Stromal cell of bone marrow (primary cell): Measurements from ENCODE around the gene RHBDL1.

ENCODE experiments used
- DNase-seq: peaks from one replicate; pipeline ENCODE4 v3.0.0-alpha.2; 2012; ENCODE audit warnings: low read depth

Gene RHBDL1

DNA sequence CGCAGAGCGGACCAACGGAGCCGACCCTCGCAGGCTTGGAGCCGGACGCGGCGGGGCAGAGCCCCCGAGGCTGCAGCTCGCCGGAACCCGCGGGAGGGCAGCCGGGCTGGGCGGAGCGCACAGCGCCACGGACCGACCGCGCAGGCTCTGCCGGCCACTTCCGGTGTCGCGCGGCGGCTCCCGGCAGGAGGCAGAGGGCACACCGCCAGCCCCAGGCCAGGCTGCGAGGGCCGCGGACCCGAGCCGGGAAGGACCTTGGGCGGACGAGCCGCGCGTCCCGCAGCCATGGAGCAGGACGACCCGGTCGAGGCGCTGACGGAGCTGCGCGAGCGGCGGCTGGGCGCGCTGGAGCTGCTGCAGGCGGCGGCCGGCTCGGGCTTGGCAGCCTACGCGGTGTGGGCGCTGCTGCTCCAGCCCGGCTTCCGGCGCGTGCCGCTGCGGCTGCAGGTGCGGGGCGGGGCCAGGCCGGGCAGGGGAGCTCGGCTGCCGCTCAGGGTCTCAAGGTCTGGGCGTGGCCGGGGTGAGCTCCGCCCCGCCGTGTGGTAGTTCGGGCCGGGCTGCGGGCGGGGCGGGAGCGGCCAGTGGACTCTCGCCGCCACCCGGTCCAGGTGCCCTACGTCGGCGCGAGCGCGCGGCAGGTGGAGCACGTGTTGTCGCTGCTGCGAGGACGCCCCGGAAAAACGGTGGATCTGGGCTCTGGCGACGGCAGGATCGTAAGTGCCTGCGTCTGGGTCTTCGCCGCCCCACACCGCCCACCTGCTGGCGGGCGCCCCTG, 45.7 kb downstream of the RHBDL1 start, which contains the start of gene ANTKMT:
TSS of gene ANTKMT (plus strand) at position 157 of the 775 bp plus-strand sequence. CDS start at position 286, 129 bp downstream.
- no peak for DNase-seq

DNA sequence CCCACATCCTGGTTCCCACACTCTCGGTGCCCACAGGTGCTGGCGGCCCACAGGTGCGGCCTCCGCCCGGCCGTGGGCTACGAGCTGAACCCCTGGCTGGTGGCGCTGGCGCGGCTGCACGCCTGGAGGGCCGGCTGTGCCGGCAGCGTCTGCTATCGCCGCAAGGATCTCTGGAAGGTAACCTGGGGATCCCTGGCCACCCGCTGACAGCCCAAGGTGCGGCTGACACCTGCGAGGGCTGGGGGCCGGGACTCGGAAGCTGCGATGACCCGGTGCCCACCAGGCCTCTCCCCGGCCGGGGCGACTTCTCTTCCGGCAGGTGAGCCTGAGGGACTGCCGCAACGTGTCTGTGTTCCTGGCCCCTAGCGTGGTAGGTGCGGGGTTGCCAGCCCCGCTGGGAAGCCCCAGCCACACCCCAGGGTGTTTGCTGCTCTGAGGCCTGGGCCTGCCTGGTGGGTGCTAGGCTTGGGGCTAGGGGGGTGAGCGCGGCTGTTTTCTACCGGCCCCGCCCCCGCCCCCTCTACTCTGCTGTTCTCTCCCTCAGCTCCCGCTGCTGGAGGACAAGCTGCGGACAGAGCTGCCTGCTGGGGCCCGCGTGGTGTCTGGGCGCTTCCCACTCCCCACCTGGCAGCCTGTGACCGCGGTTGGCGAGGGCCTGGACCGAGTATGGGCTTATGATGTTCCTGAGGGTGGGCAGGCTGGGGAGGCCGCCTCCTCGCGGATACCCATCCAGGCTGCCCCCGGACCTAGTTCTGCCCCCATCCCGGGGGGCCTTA, 46.5 kb downstream of the RHBDL1 start:
- DNase-seq = no peak

DNA sequence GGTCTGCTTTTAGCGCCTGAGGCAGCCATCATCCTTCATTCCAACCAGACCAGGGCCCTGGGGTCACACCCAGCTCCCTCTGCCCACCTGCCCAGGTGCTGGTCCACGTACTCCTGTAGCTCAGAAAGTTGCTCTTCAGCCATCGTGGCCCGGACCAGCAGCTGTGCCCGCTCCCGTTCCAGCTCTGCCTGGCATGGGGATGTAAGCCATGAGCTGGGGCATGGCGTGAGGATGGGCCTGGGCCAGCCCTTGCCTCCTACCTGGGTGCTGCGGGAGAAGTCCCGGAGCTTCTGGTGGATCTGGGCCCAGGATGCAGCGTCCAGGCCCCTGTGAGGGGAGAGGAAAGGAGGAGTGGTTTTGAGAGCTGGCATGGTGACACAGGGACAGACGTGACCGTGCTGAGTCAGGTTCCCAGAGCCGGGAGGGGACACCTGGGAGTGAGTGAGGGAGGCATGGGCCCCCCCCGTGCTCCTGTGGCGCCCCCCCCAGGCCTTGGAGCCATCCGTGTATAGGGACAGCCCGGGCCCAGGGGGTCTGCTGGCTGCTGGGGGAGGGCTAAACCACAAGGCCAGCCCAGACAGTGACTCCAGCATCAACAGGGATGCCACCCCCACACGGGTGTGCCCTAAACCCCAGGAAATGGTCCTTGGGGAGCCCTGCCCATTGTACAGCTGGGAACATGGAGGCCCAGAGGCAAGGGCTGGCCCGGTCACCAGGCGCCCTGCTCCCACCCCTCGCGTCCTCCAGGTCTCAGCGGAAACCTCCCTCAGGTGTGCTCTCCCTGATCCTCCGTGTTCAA, 47.6 kb downstream of the RHBDL1 start:
- DNase-seq = no peak

DNA sequence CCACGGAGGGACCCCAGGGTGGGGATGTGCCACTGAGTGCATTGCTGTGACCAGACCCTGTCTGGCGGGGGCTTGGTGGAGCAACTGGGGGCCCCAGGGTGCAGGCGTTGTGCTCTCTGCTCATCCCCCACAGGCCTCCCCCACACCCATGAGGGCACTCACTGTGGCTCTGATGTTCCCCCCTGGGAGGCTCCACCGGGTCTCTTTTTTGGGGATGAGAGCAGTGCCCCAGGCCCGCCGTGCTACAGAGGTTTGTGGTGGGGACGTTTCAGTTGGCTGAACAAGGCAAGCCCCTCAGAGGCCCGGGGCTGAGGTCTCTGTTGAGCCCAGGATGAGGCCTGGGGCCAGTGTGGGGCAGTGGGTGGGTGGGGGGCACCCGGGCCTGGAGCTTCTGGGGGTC, 48.2 kb downstream of the RHBDL1 start:
- no peak for DNase-seq

DNA sequence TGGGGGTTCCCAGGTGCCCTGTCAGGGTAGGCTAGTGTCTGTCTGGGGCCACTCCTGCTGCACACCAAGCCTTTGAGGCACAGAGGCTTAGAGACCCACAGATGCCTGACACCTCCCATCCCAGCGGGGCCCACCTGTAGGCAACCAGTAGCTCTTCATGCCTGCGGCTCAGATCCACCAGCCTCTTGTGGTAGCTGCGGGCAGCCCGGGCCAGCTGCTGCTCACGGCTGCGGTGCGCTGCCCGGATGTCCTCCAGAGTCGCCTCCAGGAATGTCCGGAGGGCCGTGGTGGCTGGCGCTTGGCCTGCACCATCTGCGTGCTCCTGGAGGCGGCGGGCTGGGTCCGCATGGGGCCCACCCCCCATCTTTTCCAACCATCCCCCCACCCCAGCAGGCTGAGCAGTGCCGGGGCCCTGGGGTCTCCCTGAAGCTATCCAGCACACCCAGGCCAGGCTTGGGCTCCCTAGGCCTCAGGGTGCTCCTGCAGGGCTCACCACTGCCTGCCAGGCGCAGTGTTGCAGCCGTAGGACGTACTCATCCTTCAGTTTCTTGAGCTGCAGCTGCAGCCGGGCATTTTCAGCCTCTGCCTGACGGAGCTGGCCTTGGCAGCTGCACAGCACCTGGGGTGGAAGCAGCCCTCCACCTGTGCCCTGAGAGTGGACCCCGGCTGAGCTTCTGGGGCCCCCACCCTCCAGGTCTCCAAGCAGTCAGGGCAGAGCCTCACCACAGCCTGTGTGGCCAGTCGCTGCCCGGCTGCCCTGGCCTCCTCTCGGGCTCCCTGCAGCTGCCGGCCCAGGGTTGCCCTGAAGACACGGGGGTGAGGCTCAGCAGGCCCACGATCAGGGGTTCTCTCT, 48.9 kb downstream of the RHBDL1 start:
- no peak for DNase-seq

DNA sequence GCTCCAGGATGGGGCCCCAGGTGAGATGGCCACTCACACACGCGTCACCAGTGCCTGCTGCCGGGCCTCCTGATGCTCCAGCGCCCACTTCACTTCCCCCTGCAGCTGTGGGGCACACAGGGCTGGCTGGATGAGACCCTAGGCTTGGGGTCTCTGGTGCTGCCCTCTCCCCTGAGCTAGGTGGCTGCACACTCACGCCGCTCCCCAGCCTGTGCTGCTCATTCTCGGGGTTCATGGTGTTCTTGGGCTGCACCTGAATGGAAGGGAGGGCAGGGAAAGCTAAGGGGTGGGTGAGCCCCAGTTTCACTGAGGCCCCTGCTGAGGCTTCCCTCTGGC, 49.5 kb downstream of the RHBDL1 start:
- DNase-seq = no peak

DNA sequence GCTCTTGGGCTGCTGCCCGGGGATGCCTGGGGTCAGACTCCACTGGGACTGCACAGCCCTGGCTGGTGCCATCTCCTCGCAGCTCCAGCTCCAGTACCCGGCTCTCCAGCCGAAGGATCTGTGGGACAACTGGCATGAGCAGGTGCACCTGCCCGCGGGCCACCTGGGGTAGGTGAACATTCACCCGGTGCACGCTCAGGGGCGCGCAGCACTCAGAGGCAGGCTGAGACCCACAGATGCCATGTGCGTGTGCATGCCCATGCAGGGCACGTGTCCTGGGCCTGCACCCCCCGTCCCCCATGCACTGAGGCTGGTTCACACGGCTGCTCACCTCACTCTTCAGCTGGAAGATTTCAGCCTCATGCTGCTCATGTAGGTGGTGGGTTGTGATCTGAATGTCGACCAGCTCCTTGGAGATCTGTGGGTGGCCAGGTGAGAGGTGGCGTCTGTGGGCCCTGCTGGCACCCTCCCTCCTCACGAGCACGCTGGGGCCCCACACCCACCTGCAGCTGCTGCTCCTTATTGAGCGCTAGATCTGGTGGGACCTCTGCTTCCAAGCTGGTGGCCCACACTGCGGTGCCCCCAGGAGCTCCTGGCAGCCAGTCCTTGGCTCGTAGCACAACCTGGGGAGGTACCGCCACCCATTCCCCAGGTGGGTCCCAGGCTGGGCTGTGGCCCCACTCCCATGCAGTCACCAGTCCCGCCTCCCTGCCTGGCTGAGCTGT, 50.2 kb downstream of the RHBDL1 start:
- no peak for DNase-seq

DNA sequence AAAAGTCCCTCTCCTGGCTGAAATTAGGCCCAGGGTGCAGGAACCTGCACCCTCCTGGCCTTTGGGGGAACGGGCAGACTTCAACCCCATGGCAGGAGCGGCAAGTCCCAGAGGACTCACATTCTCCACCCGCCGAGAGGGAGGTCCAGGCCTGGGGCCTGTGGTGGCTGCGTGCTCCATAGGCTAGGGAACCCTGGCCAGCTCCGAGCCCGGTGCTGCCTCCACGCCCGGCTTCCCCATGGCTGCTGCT, 50.6 kb downstream of the RHBDL1 start:
- no peak for DNase-seq

DNA sequence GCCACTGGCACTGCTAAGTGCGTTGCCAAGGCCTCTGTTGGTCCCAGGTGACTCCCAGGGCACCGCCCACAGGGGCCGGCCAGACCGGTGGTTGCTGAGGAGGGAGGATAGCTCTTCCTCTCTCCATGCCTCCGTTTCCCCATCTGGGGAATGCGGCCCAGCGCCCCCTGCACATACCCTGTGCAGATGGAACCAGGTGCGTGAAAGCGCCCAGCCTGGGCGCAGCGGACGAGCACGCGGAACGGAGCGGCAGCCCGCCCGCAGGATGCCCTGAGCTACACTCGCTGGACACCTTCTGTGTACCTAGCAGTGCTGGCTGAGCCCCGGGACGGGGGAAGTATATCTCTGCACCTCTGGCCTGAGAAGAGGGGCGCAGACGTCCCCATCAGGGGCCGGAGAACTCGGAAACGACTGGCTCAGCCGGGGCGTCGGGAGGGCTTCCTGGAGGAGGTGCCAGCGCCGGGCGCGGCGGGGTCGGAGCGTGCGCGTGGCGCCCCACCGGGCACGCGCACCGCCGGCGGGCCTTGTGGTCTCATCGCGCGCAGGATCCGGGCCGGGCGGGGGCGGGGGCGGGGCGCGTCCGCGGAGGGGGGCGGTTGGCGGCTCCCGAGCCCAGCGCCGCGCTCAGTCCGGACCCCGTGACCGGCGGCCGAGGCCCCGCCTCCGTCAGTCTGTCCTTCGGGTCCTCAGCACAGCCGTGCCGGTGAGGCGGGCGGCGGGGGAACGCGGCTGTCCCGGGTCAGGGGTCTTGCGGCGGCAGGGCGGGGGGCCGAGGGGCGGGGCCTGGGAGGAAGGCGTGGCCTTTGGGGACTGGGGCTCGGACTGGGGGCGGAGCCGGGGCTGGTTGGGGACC, 51.2 kb downstream of the RHBDL1 start, which contains the start of the genes CCDC78 and HAGHL:
TSS of gene CCDC78 (minus strand) at position 6 of the 853 bp plus-strand sequence. CDS start 76 bp downstream, outside the sequence.
TSS of gene HAGHL (plus strand) at position 669 of the 853 bp plus-strand sequence. CDS start 404 bp downstream, outside the sequence.
- no peak for DNase-seq

DNA sequence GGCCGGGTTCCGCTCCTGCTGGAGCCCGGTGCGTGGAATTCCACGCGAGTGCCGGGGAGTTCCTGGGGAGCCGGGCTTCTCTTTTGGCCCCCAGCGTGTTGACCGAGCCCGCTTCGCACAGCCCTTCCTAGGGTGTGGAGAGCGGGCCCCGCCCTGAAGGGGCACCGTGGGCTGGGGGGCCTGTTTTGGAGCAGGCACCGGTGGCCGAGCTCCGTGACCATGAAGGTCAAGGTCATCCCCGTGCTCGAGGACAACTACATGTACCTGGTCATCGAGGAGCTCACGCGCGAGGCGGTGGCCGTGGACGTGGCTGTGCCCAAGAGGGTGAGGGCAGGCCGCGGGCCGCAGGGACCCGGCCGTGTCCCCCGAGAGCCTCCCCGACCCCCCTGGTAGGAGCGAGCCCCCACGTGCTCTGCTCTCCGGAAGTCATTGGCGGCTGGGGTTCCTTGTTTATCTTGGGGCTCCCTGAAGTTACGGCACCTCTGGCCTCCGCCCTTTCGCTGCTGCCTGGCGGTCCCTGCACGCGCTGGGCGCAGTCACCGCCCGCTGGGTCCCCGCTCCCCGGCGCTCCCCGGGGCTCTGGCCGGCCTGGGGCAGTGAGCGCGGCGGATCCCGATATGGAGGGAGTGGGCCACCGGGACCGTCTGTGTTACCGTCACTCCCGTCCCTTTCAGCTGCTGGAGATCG, 52.0 kb downstream of the RHBDL1 start:
- DNase-seq = no peak
